ENCODE measurements around the gene VCPKMT. TPM values are rescaled to one million over a fixed set of nuclear protein-coding genes. Genes with fewer than 3 reads are reported as not detected.

The VCPKMT gene
- 9.3 to 10.4 TPM (median 9.7 TPM) in 3 replicates for total RNA-seq
- long read RNA-seq, transcript VCPKMT-201 (5 exons, 795 nt) = major isoform, 5 of 19 reads
- long read RNA-seq, partial matches to known transcripts = 2 of 19 reads
- long read RNA-seq, other reads (novel, unspliced or antisense) = 4 of 19 reads

- Mint-ChIP-seq H3K36me3 (ENCODE audit: low read depth) (peaks cover 15% of the 10 kb centered on the region), H3K27me3 (ENCODE audit: low read depth) (no peaks in the 10 kb centered on the region), H3K4me1 (ENCODE audit: low read depth) (peaks cover 26% of the 10 kb centered on the region), H3K9me3 (ENCODE audit: low read depth) (no peaks in the 10 kb centered on the region), H3K4me3 (ENCODE audit: unreplicated experiment) (peak within 1 kb of the TSS; percentile 92), H3K27ac (ENCODE audit: unreplicated experiment) (peak within 1 kb of the TSS; percentile 97)
- TF ChIP-seq CTCF (IDR thresholded peaks at IDR 0.05) = no peak
- DNase-seq (ENCODE audit: low spot score) = peak; percentile 96
Observed at GRCh38 chr14:50116181-50116956, at the start of gene VCPKMT. VCPKMT (minus strand) TSS chr14:50116572; CDS start chr14:50116552, 20 bp downstream.

- H3K4me1 Mint-ChIP-seq (ENCODE audit: low read depth) = no peaks in the 10 kb centered on the region
- H3K9me3 Mint-ChIP-seq (ENCODE audit: low read depth) = no peaks in the 10 kb centered on the region
- no peak overlapping the region for H3K4me3 Mint-ChIP-seq (ENCODE audit: unreplicated experiment)
- no peaks in the 10 kb centered on the region for H3K27me3 Mint-ChIP-seq (ENCODE audit: low read depth)
- peaks cover 19% of the 10 kb centered on the region for H3K36me3 Mint-ChIP-seq (ENCODE audit: low read depth)
- H3K27ac Mint-ChIP-seq (ENCODE audit: unreplicated experiment) = no peak overlapping the region
- no peak for TF ChIP-seq CTCF (IDR thresholded peaks at IDR 0.05)
- DNase-seq (ENCODE audit: low spot score) = no peak
Observed at GRCh38 chr14:50156111-50156510, 39.7 kb upstream of the VCPKMT start.

- Mint-ChIP-seq H3K36me3 (ENCODE audit: low read depth) (peaks cover 25% of the 10 kb centered on the region), H3K4me3 (ENCODE audit: unreplicated experiment) (no peak overlapping the region), H3K4me1 (ENCODE audit: low read depth) (peaks cover 3% of the 10 kb centered on the region), H3K9me3 (ENCODE audit: low read depth) (no peaks in the 10 kb centered on the region), H3K27me3 (ENCODE audit: low read depth) (no peaks in the 10 kb centered on the region), H3K27ac (ENCODE audit: unreplicated experiment) (no peak overlapping the region)
- no peak for TF ChIP-seq CTCF (IDR thresholded peaks at IDR 0.05)
- DNase-seq (ENCODE audit: low spot score) = no peak
Observed at GRCh38 chr14:50148799-50149198, 32.4 kb upstream of the VCPKMT start.

DNA sequence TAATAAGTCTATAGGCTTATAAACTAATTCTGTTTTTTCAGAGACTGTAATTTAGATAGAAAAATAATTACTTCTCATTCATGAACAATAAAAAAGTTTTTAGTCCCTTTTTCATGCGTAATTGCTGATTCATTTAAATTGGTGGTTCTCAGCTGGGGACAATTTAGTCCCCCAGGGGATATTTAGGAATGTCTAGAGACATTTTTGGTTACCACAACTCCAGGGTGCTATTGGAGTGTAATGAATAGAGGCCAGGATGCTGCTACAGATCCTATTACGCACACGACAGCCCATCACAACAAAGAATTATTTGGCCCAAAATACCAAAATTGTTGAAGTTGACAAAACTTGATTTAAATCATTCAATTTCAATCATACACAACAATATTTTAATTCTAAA is 22.8 kb upstream of the VCPKMT start:
- no peak for DNase-seq (ENCODE audit: low spot score)
- H3K9me3 Mint-ChIP-seq (ENCODE audit: low read depth) = no peaks in the 10 kb centered on the region
- no peaks in the 10 kb centered on the region for H3K27me3 Mint-ChIP-seq (ENCODE audit: low read depth)
- H3K4me1 Mint-ChIP-seq (ENCODE audit: low read depth) = peaks cover 3% of the 10 kb centered on the region
- H3K36me3 Mint-ChIP-seq (ENCODE audit: low read depth) = peaks cover 6% of the 10 kb centered on the region
- no peak overlapping the region for H3K27ac Mint-ChIP-seq (ENCODE audit: unreplicated experiment)
- TF ChIP-seq CTCF (IDR thresholded peaks at IDR 0.05) = no peak
- no peak overlapping the region for H3K4me3 Mint-ChIP-seq (ENCODE audit: unreplicated experiment)

- Mint-ChIP-seq H3K27me3 (ENCODE audit: low read depth) (no peaks in the 10 kb centered on the region), H3K36me3 (ENCODE audit: low read depth) (peaks cover 28% of the 10 kb centered on the region), H3K4me3 (ENCODE audit: unreplicated experiment) (no peak overlapping the region), H3K4me1 (ENCODE audit: low read depth) (no peaks in the 10 kb centered on the region), H3K9me3 (ENCODE audit: low read depth) (no peaks in the 10 kb centered on the region), H3K27ac (ENCODE audit: unreplicated experiment) (no peak overlapping the region)
- TF ChIP-seq CTCF (IDR thresholded peaks at IDR 0.05) = no peak
- no peak for DNase-seq (ENCODE audit: low spot score)
Observed at GRCh38 chr14:50127802-50128201, 11.4 kb upstream of the VCPKMT start.

All from chondrocyte (in vitro differentiated cells).